GM12865 (cell line): ENCODE measurements around the gene MYH15.

Experiments used
- DNase-seq: peaks from one replicate; pipeline ENCODE4 v3.0.0; 2010; ENCODE audit warnings: low read depth
- H3K4me3 ChIP-seq: 2 replicates; pipeline ENCODE4 v1.5.1; 2011; ENCODE audit warnings: mild to moderate bottlenecking, low read depth, low read length, control low read depth
- CTCF ChIP-seq: IDR thresholded peaks from 2 replicates; pipeline ENCODE4 v1.5.1; 2011; ENCODE audit warnings: low read length, control low read depth, low read depth, inconsistent platforms; ENCODE audit not compliant: insufficient read depth; ENCODE audit errors: missing control alignments

Gene MYH15

GRCh38 chr3:108477511-108478147 is 32.8 kb downstream of the MYH15 start:
- DNase-seq = peak; percentile 73
- peak; percentile 67 for TF ChIP-seq CTCF
- no peak overlapping the region for H3K4me3 ChIP-seq

DNA sequence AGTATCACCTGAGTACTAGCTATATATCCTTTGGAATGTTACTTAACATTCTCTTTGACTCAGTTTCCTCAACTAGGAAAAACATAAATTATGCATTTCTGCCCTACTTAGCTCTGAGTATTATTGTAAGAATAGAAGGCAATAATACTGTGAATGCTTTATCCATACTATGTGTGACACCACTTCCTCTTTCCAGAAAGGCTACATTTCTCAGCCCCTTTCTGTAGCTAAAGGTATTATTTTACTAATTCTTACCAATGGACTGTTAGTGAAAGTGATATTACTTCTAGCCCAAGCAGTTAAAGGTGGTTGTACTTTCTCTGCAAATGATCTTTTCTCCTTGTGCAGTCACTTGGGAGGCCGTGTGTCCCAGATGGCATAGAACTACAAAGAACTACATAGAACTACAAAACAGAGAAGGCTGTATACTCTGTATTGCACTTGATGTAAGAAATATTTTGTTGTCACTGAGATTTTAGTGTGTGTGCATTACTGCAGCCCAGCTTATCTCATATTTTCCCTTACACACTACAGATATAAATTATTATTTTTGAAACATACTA is 35.1 kb downstream of the MYH15 start:
- DNase-seq = no peak
- H3K4me3 ChIP-seq = no peak overlapping the region
- TF ChIP-seq CTCF = no peak

DNA sequence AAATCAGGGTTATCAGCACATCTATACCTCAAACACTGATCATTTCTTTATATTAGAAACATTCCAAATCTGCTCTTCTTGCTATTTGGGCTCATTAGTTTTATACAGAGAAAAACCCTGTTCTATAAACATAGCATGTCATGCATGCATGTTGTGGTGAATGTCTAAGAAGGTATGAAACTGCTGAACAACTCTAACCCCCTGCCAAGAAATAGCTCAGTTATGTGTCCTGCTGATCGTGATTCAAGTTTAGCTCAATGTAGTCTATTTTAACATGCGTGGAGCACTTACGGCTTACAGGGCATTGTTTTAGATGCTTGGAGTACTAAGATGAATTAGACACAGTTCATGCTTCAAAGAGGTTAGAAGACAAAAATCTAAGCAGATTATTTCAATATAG is 35.8 kb downstream of the MYH15 start:
- no peak for DNase-seq
- TF ChIP-seq CTCF = no peak
- H3K4me3 ChIP-seq = no peak overlapping the region

DNA sequence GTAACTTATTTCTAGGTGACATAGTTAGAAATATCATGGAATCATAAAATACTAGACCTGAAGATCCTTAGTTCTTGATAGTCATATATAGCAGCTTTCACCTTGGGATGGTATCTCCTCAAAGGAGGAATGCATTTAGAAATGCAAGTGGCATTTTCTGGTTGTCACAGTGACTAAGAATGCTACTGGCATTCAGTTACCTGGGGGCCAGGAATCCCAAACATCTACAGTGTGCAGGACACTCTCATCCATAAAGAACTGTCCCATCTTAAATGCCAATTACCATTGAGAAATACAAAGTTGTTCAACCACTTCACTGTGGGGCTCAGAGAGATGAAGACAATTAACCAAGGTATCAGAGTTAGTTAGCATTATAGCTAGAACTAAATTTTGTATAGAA is 36.7 kb downstream of the MYH15 start:
- TF ChIP-seq CTCF = no peak
- no peak overlapping the region for H3K4me3 ChIP-seq
- DNase-seq = no peak

DNA sequence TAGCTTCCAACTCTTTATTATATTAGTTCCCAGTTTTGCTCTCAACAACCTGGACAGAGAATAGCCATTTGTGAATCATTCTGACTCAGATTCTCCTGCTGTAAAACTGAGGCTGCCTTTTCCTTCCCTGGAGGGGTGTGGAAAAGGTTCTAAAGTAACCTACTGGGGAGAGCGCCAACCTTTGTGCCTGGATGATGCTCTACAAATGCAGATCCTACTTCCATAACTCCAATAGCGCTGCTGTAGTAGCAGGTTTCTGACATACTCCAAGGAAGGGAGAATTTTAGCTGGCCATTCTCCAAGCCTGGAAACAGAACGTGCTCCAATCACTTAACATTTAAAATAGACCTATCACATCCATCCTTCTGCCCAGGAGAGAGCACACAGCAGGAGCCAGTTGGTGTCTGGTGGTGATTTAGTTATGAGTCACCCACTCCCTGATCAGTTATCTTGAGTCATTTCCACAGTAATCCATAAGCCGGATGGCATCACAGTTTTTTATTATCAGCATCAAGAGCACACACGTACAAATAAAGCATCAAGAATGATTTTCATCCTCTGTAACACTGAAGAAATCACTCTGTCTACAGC is 38.3 kb downstream of the MYH15 start:
- no peak overlapping the region for H3K4me3 ChIP-seq
- no peak for DNase-seq
- no peak for TF ChIP-seq CTCF

DNA sequence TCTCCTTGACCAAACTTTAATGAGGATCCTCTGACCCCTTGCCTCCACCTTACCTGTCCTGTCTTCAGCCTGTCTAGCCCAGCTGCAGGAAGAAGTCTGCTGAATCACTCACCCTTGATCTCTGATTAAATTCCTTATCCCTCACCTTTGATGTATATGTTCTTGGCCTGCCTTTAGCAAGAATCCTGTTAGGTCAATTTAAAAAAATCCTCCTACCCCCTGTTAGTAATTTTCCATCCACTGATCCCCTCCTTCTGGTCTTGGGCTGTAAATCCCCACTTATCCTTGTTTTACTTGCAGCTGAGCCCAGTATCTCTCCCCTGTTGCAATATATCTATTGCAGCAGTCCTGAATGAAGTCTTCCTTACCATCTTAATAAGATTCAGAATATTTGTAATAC is 39.0 kb downstream of the MYH15 start:
- no peak for TF ChIP-seq CTCF

GRCh38 chr3:108469126-108469525 is 41.3 kb downstream of the MYH15 start:
- TF ChIP-seq CTCF = no peak
- no peak overlapping the region for H3K4me3 ChIP-seq
- no peak for DNase-seq

More for the DNA sequence above, 39.0 kb downstream of the MYH15 start:
- no peak for DNase-seq
- H3K4me3 ChIP-seq = no peak overlapping the region
